Left hindlimb (tissue), 1 donor: ENCODE data around the gene B3GALT6.

ENCODE experiments used
- DNase-seq: peaks from one replicate; pipeline ENCODE4 v3.0.0-alpha.2; 2018

Gene B3GALT6

GRCh38 chr1:1267488-1268283, 35.6 kb downstream of the B3GALT6 start:
- DNase-seq, result no peak

GRCh38 chr1:1268284-1268682, 36.2 kb downstream of the B3GALT6 start:
- no peak for DNase-seq

- DNase-seq, result no peak
These were observed 38.8 kb downstream of the B3GALT6 start for GRCh38 chr1:1270813-1271212.

- DNase-seq, result no peak
These were observed 40.5 kb downstream of the B3GALT6 start for GRCh38 chr1:1272341-1273208.

GRCh38 chr1:1273209-1273511, 41.1 kb downstream of the B3GALT6 start:
- DNase-seq, result no peak

- peak; percentile 95 for DNase-seq
These were observed 41.7 kb downstream of the B3GALT6 start, which contains the start of gene UBE2J2 for GRCh38 chr1:1273512-1274298. Gene UBE2J2, minus strand, starts transcription at chr1:1273854. Its CDS starts 5,862 bp downstream, at chr1:1267992.

GRCh38 chr1:1274299-1274930, 42.4 kb downstream of the B3GALT6 start:
- no peak for DNase-seq

- DNase-seq, result no peak
These were observed 42.9 kb downstream of the B3GALT6 start for GRCh38 chr1:1274931-1275431.

GRCh38 chr1:1275836-1276235, 43.8 kb downstream of the B3GALT6 start:
- no peak for DNase-seq

GRCh38 chr1:1278620-1279019, 46.6 kb downstream of the B3GALT6 start:
- DNase-seq, result no peak

GRCh38 chr1:1279028-1279427, 47.0 kb downstream of the B3GALT6 start:
- no peak for DNase-seq

- no peak for DNase-seq
These were observed 48.9 kb downstream of the B3GALT6 start for GRCh38 chr1:1280782-1281481.

- DNase-seq, result no peak
These were observed 49.7 kb downstream of the B3GALT6 start for GRCh38 chr1:1281533-1282321.

- no peak for DNase-seq
These were observed 51.0 kb downstream of the B3GALT6 start for GRCh38 chr1:1282998-1283397.

- no peak for DNase-seq
These were observed 51.8 kb downstream of the B3GALT6 start for GRCh38 chr1:1283821-1284220.
